SIG-M5 (cell line): ENCODE results near the gene SEC14L6.
"Not testable (repeated sequence)": the region's sequence is repeated elsewhere in the genome, so short reads cannot be mapped to it uniquely, and the experiment has no call there.

ENCODE experiments used
- DNase-seq: peaks from one replicate; lab custom pipeline; 2025; lab: John Stamatoyannopoulos, UW

Gene SEC14L6

GRCh38 chr22:30546616-30547015, at the start of gene SEC14L6:
TSS of gene SEC14L6 (minus strand) at chr22:30546741. CDS start at chr22:30546682, 59 bp downstream.
- no peak for DNase-seq

- no peak for DNase-seq
Observed at GRCh38 chr22:30596199-30596598, 49.7 kb upstream of the SEC14L6 start.

- DNase-seq: not testable (repeated sequence)
Observed at GRCh38 chr22:30592360-30592713, 45.8 kb upstream of the SEC14L6 start.

GRCh38 chr22:30591588-30592359, 45.2 kb upstream of the SEC14L6 start, which contains the start of gene PES1:
TSS of gene PES1 (minus strand) at chr22:30591910. CDS start at chr22:30591833, 77 bp downstream.
- peak; percentile 85 for DNase-seq

DNA sequence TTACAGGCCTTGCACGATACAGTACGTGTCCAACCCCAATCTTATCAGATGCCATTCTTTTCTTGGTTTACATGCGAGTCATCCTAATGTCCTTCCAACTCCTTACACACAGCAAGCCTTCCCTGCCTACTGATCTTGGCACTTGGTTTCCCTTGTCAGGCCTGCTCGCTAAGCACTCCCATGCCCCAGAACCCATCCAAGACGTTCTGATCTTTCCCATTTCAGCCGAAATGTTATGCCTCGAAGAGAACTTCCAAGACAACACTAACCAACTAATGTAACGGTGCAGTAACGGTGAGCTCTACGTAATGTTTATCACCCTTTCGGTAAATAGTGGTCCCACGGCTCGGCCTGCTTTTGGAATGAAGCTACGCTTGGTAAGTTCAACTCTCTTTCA, 44.6 kb upstream of the SEC14L6 start:
- no peak for DNase-seq

- DNase-seq: no peak
Observed at GRCh38 chr22:30586414-30586813, 39.9 kb upstream of the SEC14L6 start.

DNA sequence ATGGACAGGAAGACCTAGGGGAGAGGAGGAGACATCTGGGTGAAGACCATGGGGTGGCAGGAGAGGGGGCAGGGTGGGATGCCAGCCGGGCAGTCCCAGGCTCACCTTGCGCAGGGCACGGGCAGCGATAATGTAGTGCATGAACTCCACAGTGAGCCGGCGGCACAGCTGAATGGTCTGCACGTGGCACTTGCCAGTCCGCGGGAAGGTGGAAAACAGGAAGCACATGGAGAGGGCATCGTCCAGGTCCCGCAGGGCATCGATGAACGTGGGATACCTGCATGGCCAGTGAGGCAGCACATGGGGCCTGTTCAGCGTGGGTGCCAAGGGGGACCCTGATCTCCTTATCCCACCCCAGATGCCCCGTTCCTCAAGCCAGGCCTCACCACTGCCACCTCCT, 37.9 kb upstream of the SEC14L6 start:
- DNase-seq: no peak

GRCh38 chr22:30582788-30583545, 36.4 kb upstream of the SEC14L6 start:
- DNase-seq: no peak

- DNase-seq: no peak
Observed at GRCh38 chr22:30582051-30582450, 35.5 kb upstream of the SEC14L6 start.

DNA sequence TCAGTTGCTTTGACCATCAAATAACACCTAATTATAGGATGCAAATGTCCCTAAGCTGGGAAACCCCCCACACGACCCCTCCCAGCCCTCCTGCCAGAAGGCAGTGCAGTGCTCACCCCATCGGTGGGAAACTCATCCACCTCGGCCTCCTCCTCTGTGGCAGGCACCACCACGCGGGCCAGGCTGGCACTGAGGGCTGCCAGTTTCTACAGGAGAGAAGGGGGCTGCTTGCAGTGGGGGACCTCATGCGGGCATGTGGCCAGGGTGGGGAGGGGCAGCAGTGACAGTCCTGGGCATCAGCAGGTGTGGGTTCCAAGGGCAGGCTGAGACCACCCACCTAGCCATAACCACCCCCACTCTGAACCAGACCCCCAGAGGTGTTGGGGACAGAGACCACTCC, 34.4 kb upstream of the SEC14L6 start:
- DNase-seq: no peak

GRCh38 chr22:30578481-30578880, 31.9 kb upstream of the SEC14L6 start:
- no peak for DNase-seq

- DNase-seq: no peak
Observed at GRCh38 chr22:30575859-30576258, 29.3 kb upstream of the SEC14L6 start.

DNA sequence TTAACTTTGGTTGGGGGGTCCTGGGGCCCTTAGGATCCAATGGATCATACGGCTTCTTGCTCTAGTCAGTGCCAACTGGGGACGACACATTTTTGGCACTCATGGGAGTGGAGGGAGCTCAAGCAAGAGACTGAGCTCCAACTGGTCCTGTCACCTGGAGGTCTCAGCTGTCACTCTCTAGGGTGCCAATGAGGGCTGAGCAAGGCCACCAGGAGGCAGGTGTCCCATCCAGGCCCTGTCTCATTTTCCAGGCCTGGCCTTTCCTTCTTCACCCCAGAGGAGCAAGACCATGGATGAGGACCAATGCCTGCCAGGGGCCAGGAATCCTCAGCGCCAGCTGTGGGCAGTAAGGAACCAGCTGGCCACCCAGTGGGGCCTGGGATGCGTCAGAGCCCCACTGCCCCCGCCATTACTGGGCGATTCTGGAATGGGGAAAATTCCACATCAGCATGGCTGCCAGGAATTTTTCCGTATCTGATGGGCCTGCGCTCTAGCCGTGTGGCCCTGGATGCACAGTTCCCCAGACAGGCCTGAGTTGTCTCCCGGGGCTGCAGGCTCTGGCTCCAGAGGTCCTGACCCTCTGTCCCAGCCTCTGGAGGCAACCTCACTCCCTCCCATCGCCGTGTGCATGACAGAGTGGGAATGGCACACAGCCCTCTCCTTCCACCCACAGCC, 28.6 kb upstream of the SEC14L6 start:
- DNase-seq: no peak

- no peak for DNase-seq
Observed at GRCh38 chr22:30574095-30574981, 27.8 kb upstream of the SEC14L6 start, which contains the start of gene GAL3ST1. TSS of gene GAL3ST1 (minus strand) at chr22:30574665. CDS start at chr22:30557392, 17,273 bp downstream.

- no peak for DNase-seq
Observed at GRCh38 chr22:30573594-30574094, 27.1 kb upstream of the SEC14L6 start.

DNA sequence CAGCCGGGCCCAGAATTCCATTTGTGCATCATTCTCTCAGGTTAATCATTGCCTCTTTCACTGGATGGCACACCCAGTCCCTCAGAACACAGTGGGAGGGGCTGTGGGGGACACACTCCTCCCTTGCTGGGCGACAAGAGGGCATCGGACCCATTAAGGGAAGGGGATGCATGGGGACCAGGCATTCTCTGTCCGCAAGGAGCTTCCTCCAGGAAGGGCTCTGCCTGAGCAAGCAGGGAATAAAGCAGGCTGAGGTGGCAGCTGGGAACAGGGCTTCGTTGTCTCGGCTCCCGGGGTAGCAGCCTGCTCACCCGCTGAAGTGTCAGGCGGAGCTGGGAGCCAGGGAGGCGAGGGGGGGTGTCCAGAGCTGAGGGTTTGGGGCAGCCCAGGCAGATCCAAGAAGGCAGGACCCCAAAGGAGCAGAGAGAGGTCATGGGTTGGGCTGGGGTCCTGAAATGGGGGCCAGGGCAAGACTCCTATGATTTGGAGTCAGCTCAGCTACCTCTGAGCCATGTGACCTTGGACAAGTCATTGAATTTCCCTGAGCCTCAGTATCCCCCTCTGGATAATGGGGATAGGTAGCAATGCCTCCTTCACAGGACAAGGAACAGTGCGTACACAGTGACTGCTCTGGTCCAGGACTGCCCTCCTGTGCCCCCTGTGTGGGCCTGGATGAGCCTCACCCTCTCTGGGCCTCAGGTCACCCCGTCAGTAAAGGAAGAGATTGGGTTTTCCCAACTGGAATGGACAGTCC, 26.5 kb upstream of the SEC14L6 start:
- no peak for DNase-seq

- no peak for DNase-seq
Observed at GRCh38 chr22:30572210-30572609, 25.7 kb upstream of the SEC14L6 start.

DNA sequence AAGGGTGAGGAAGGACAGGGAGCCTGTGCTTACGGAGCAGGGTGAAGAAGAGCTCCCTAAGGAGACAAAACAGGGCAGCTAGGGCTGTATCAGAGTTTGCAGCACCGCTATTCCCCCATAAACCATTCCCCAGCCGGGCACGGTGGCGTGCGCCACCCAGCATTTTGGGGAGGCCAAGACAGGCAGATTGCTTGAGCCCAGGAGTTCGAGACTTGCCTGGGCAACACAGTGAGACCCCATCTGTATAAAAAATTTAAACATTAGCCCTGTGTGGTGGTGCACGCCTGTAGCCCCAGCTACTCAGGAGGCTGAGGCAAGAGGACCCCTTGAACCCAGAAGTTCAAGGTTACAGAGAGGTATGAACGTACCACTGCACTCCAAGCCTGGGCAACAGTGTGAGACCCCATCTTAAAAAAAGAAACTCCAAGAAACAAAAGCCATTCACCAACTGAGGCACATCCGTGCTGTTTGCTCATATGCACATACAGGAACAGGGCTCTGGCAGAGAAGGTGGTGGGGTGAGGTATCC, 23.2 kb upstream of the SEC14L6 start:
- no peak for DNase-seq

- DNase-seq: no peak
Observed at GRCh38 chr22:30568137-30568805, 21.7 kb upstream of the SEC14L6 start.

- not testable (repeated sequence) for DNase-seq
Observed at GRCh38 chr22:30567277-30567676, 20.7 kb upstream of the SEC14L6 start.
